GM19025 (cell line): ENCODE results near the gene CEP85.
"Not testable (repeated sequence)": the region's sequence is repeated elsewhere in the genome, so short reads cannot be mapped to it uniquely, and the experiment has no call there.

Experiments used
- ATAC-seq: cut with Tn5 transposase; IDR thresholded peaks from one replicate; pipeline ENCODE4 v1.9.1; 2021; ENCODE audit warnings: mild to moderate bottlenecking, low read depth, moderate library complexity; ENCODE audit not compliant: unreplicated experiment

Gene CEP85

GRCh38 chr1:26288311-26288941 is 54.4 kb downstream of the CEP85 start:
- ATAC-seq: no peak

DNA sequence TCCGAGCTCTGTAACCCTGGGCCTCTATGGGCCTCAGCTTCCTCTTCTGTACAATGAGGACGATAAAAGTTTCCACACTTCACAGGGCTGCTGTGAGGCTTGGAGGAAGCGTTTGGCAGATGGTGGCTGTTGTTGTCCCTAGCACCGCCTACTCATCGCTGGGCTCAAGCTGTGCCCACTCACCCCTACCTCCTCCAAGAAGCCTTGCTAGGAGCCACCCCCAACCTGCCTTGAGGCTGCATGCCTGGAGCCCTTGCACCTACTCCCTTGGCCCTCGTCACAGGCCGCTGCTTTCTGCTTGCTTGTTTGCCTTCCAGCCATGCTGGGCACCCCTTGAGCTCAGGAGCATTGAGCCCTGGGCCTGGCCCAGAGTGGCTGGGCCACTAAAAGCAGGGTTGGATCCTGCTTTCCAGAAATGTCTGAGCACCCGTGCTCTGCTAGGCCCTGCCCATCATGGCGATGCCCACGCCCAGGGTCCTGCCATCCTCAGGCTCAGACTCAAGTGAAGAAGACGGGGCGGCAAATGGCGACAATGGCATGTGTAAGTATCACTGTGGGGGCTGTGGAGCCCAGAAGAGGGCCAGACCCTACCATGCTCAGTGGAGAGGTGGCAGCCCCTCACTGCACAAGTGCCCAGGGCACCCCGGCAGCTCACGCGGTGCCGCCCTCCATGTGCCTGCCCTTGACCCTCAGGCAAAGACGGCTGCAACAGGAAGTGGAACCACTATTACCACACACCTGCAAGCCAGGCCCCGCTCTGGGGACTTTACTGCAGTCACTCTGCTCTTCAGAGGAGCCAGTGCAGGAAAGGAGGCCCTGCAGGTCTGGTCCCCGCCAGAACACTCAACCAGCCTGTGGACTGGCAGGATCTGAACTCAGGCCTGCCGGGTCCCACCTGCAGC is 55.4 kb downstream of the CEP85 start:
- ATAC-seq: no peak

DNA sequence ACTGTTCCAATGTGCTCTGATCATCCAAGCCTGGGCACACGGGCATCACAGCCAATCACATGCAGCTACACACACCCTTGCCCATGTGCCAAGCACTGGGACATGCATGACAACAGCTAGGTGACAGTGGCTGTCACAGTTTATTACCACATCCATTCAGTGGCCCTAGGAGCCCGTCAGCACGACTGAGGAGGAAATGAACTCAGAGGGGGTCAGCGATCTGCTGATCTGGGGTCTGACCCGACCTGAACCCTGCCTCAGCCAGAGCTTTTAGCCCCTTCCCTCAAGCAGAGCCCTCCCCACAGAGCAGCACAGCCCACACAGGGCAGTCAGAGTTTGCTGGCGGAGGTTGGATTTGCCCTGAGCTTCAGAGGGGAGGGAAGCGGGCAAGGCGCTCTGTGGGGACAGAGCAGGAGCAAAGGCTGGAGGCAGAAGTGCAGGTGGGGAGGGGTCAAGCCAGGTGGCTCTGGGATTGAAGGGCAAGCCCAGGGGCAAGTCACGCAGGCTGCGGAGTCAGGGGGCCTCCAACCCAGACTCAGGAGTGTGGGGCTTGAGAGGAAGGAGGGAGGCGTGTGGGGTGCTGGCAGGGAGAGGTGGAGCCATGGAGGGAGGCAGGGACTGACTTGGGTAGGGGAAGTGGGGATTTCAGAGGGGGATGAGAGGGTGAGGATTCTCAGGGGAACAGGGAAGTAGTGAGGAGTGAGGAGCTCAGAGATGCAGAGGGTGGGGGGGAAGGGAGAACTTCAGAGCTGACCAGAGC is 56.3 kb downstream of the CEP85 start:
- no peak for ATAC-seq

DNA sequence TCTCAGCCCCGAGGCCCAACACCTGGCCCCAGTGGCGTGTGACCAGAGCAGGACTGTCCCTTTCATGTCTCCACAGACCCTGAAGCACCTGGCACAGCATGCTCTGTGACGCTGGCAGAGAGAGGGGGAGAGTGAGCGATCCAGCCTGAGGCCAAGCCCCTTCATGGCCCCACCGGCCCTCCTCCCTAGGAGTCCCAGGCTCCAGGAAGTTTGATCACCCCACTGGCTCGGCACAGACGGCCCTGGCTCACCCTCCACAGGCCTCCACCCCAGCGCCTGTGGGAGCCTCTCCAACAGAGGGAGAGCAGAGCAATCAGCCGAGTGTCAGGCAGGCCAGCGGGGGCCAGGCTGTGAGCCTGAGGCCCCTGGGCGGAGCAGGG is 56.9 kb downstream of the CEP85 start:
- no peak for ATAC-seq

DNA sequence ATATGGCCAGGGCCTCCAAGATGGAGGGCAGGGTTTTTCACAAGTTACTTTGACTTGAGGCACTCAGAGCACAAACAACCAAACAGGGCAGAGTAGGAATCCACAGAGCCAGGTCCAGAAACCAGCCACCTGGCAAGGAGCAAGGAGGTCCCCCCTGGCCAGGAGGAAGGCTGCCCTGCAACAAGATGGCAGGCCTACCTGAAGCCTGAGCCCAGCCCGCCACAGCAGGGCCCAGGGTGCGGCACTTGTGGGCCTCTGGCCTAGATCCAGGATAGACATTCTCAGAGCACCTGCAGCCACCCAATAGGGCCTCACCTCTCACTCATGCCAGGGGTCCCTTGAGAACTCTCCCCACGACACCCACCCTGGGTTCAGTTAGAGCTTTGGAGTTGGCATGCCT is 57.4 kb downstream of the CEP85 start:
- no peak for ATAC-seq

DNA sequence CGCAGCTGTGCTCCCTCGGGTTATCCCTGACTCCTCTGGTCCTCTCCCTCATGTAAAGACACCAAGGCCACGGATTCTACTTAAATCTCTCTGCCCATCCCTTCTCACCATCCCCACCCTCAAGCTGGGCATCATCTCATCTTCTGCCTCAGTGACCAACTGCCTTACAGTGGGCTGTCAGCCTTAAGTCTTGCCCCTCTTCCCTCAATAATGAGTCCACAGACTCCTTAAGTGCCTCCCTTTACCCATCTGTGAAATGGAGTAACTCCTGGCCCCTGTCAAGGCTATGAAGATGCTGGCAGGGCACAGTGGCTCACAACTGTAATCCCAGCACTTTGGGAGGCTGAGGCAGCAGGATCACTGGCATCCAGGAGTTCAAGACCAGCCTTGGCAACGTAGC is 57.9 kb downstream of the CEP85 start:
- ATAC-seq: no peak

DNA sequence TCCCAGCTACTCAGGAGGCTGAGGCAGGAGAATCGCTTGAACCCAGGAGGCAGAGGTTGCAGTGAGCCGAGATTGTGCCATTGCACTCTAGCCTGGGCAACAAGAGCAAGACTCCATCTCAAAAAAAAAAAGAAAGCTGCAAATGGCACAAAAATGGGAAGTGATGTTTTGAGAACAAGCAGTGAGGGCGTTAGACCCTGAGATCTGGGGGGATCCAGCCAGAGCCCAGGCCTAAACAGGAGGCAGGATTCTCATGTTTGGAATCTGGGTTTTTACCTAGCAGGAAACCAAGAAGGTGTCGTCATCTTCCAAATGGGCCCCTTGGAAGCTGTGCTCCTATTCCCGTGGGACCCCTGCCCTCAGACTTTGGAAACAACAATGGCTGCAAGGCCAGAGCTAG is 58.7 kb downstream of the CEP85 start:
- not testable (repeated sequence) for ATAC-seq

DNA sequence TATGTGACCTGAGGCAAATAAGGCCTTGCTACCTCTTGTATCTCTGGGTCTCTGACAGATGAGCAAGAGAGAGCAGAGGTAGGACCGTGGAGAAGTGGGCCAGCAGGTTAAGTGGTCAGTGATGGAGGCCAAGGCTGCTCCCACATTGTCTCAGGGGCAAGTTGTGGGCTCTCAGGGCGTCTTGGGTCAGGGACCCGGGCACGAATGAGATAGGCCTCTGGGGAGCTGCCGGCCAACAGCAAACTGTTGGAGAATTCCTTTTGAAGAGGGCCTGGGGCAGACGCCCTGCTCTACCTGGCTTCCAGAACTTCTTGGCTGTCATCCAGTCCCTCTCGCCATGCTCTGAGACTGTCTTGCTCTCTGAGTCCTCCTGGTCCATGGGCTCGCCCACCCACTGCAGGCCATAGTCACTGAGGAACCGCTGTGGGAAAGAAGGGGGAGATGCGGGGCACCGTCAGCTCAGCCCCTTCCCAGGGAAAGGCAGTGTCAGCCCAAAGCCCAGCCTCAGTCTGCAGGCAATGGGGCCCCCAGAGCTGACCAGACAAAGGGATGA is 60.0 kb downstream of the CEP85 start:
- ATAC-seq: no peak

- ATAC-seq: no peak
Measured at GRCh38 chr1:26295194-26296138, 61.5 kb downstream of the CEP85 start.

DNA sequence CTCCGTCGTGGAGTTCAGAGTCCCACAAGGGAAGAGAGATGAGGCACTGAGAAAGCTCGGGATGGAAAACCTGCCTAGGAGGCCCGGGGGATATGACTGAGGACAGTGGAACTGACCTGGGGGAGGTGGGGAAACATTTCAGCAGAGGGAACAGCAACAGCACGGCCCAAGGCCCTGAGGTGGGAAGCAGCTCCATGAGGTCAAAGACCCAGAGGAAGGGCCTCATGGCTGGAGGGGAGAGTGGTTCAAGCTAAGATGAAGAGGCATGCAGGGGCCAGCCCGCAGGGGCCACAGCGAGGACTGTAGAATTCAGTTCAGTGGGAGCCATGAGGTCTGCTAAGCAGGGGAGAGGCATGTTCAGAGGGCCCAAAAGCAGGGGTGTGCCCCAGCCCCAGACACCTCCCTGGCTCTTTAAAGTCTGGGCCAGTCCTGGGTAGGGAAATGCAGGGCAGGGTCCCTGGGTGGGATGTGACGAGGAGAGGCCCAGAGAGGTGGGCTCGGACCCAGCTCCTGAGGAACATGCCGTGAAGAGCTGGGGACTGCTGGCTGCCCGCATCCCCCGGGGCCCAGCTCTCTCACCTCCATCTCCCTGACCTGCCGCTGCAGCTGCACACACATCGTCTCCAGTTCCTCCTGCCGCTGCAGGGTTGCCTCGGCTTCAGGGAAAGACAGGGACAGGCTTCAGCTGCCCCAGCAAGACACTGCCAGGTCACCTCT is 62.5 kb downstream of the CEP85 start:
- no peak for ATAC-seq

- no peak for ATAC-seq
Measured at GRCh38 chr1:26297057-26297790, 63.2 kb downstream of the CEP85 start.

GRCh38 chr1:26297791-26298124 is 63.8 kb downstream of the CEP85 start:
- no peak for ATAC-seq

DNA sequence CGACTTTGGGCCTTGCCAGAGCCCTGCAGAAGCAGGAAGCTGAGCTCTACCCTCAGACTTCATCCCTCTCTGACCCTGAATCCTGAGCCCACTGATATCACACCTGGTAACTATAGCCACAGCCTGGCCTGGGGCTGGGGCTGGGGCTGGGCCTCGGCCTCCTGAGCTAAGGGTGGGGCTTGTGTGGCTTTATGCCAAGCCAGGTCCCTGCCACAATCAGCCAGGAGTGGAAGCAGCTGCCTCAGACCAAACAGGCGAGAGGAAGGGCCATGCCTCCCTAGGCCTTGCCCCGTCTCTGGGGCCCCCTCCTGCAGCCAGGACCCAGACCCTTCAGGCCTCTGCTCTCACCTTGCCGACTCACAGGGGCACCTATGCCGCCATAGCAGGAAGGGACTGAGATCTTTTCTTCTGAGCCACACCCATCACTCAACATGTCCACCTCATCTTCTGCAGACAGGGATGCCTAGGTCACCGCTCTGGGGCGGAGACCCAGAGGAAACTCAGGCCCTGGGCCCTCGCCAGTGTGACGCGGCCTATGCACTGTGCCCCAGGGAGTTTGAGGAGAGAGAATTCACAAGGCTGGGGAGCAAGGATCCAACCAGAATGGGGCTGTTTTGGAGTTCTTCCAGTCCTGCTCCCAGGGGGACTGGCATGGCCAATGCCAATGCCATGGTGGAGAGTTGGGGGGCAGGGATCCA is 66.7 kb downstream of the CEP85 start:
- ATAC-seq: no peak

DNA sequence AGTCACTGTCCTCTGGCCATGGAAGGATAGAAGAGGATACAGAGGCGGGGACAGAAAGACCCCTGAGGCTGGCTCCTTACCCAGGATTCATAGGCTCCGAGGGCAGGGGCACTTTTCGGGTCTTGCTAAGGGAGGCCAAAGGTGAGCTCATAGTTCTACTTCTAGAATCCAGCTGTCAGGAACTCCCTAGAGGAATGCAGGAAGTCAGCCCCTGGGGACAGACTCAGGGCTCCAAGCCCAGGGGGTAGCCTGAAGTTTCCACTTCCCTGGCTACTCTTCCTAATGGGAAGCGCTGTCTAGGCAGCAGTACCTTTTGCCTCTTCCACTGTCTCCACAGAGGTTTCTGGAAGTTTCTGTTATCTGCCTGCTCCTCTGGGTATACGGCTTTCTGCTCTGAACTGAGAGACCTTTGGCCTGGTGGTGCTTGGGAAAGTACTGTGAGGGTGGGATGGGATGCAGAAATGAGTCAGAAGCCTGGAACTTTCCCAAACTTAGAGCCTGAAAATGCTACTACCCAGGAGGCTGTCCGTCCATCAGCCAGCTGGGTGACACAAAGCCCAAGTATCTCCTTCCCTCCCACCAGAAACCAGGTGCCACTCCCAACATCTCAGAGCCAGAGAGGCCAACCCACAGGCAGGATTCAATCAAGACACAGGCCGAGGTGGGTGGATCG is 68.9 kb downstream of the CEP85 start:
- ATAC-seq: no peak

DNA sequence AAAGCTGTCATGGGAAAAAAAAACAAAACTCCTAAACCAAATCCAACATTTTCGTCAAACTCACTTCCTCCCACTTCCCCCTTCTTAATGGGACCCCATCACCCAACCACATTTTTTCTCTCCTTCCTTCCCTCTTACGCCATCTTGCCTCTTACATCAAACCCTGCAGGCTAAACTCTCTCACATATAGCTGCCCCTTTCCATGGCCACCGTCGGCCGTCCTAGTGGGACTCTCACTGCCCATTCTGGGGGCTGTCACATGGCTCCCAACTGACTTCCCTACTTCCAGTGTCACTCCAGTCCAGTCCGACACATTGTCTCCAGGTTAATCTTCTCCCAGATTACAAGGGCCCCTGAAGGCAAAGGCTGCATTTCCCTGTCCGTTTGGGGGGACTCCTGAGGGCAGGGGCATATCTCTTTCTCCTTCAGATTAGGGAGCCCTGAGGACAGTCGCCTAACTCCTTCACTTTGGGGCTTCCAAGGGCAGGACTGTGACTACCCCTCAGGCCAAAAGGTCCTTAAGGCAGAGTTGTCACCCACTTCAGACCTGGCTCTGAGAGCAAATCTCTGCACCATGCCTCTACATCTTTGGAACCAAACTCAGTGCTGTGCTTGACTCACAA is 71.8 kb downstream of the CEP85 start:
- ATAC-seq: no peak

DNA sequence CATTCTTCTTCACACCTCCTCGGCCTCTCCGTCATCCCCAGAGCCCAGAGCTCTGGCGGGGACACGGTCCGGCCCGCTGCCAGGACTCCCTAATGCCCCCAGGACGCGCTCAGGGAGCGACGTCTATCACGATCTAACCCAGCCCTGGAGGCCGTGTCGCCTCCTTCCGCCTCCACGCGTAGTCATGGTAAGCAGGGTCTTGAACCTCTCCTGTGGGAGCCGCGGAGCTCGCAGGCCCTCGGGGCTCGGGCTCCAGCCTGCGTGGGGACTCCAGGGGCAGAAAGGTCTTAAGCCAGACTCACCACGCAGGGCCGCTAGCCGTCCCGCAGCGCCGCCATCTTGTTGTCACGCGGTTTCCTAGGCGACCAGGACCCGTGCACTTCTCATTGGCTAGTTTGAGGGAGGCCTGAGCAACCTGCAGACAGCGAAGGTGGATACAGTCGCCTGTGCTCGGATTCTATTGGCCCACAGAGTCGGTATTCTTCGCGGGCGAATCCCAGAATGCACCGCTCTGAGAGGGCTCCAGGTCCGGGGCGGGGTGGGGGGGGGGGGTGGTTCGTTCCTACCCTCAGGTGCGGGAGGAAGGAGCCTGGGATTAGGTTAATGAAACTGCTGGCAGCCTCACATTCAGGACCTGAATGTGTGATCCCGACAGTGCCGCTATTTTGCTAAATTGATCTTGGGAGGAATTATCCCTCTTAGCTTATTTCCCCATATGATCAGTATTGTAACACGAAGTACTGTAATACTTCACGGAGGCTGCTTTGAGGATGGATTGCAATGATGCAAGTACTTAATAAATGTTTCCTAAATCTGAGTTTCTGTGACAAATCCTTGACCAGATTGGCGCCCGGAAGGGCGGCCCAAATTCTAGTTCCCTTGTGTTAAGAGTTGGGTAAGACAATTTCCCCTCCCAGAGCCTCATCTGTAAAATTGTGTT is 72.6 kb downstream of the CEP85 start, which contains the start of gene UBXN11:
Gene UBXN11 (minus strand): TSS at position 347 of the 940 bp plus-strand sequence. CDS start 3,753 bp downstream, outside the sequence.
- ATAC-seq: peak; percentile 98
